Brain pericyte (primary cell): ENCODE results near the gene GPR84.

ENCODE experiments used
- DNase-seq: peaks from one replicate; pipeline ENCODE4 v3.0.0-alpha.2; 2012; ENCODE audit warnings: low read depth, low spot score

GPR84 gene

GRCh38 chr12:54392485-54393206 is 28.4 kb upstream of the GPR84 start:
- DNase-seq, result no peak

GRCh38 chr12:54390668-54391551 is 26.6 kb upstream of the GPR84 start:
- no peak for DNase-seq

DNA sequence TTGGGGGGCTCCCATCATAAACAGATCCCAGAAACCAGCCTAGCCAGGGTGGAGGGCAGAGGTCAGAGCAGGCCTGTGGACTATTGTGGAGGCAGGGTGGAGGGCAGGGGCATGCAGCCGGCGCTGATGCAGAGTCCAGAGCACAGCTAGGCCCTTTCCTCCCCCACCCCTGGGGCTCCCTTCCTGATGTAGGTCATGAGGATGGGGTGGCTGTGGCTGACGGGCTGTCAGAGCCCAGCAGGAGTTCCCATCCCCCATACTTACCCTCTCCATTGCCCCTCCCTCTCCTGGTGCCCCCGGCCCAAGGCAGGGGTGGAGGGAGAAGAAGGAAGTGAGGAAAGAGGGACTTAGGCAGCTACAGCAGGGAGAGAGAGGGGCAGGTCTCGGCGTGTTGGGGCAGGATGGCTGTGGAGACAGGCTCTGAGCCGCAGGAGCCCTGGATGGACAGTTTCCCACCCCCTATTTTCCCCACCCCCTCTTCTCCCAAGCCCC is 25.9 kb upstream of the GPR84 start:
- no peak for DNase-seq

GRCh38 chr12:54389607-54390175 is 25.4 kb upstream of the GPR84 start:
- DNase-seq, result no peak

- no peak for DNase-seq
Measured at GRCh38 chr12:54389134-54389508, 24.8 kb upstream of the GPR84 start.

- DNase-seq, result no peak
Measured at GRCh38 chr12:54388237-54389133, 24.2 kb upstream of the GPR84 start.

- DNase-seq, result no peak
Measured at GRCh38 chr12:54387114-54387467, 22.8 kb upstream of the GPR84 start.

DNA sequence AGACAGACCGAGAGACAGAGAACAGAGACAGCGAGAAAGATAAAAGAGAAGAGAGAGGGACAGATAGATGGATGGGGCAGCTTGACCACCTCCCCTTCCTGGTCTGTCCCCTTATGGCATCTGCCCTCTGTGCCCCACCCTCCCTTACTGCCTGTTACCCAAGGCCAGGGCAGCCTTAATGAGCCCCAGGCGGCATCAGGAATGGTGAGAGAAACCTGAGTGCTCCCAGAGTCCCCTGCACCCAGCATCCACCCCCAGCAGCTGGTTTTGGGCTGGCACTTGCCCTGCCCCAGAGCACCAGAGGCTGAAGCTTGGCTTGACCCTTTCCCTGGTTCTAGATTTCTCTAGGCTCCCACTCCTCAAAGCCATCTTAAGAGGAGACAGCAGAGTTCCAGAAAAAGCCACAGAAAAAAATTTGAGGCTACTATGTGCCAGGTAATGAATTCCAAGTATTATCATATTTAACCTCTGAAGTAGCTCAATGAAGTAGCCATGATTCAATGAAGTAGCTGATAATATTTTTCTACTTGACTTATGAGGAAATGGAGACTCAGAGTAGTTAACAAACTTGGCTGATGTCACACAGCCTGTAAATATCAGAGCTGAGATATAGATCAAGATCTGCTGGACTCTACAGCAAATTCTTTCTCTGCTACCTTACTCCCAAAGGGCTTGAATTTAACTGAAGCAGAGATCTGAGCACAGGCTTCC is 22.3 kb upstream of the GPR84 start:
- no peak for DNase-seq

DNA sequence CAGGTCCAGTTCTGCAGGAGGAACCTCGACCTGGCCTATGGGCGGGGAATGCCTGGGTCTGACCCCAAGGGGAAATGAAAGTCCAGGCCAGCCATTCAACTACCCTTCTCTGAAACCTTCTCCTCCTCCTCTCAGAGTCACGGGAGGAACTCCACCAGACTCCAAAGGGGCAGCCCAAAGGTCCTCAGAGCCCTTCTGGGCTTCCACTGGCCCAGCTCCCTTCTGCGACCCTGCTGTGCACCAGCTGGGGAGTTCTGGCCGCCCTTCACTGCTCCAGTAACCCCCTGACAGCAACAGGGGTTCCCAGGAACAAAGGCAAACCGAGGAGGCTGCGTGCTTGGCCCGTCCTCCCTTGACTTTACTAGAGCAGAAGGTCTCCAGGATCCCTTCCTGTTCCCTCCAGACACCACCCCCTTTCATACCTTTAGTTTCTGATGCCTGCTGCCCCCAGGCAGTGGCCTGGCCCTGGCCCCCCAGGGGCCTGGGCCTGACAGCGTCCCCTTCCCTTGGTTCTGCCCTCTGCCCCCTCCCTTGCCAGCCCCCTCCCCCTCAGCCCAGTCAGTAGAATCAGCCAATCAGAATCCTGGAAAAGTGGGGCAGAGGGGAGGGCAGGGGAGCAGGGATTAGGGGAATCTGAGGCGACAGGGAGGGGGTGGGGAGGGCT is 21.1 kb upstream of the GPR84 start:
- DNase-seq, result no peak

- DNase-seq, result no peak
Measured at GRCh38 chr12:54384591-54385041, 20.3 kb upstream of the GPR84 start, which contains the start of gene ZNF385A. ZNF385A (minus strand) TSS chr12:54384733; CDS start chr12:54384514, 219 bp downstream.

- peak; percentile 81 for DNase-seq
Measured at GRCh38 chr12:54383041-54383609, 18.8 kb upstream of the GPR84 start.

DNA sequence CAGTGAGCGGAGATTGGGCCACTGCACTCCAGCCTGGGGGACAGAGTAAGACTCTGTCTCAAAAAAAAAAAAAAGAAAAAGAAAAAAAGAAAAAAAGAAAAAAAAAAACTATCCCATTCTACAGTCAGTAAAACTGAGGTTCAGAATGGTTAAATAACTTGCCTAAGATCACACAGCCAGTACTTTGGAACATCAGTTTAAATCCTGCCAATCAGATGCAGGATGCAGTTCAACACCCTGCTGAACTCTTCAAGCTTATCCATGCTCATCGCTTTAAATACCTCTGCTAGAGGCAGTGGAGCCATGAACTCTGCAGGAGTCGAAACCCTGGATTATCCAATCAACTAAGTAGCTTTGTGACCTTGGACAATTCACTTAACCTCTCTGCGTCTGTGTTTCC is 16.9 kb upstream of the GPR84 start:
- DNase-seq, result no peak

- DNase-seq, result peak; percentile 52
Measured at GRCh38 chr12:54379398-54380201, 15.3 kb upstream of the GPR84 start.

GRCh38 chr12:54378796-54379397 is 14.6 kb upstream of the GPR84 start:
- no peak for DNase-seq

DNA sequence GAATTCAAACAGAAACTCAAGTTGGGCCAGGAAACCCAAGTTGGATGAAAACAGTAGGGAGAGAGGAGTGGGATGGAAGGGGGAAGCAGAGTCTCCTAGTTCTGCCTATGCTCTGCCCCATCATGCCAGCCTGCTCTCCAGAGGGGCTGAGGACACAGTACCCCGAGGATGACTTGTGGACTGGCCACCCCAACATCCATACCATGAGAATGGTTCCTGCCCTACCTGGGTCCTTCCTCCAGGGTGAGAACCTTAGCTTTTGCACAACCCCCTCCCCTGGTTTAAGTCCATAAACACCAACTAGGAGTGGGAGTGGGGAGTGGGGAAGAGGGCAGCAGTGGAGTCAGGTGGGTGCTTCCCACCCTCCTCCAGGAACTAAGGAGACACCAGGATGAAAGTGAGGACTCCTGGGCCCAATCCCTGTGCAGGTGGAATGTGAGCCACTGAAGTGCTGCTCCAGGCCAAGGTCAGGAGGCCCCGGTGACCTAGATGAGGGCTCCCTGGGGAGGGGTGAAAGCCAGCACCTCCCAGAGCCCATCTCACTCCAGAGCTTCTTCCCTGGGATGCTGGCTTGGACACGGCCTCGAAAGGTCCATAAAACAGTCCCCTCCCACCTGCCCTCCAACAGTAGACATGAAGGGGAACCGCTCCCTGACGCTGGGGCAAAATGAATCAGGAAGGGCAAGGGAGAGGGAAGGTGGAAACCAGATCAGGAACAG is 13.7 kb upstream of the GPR84 start:
- DNase-seq, result no peak

GRCh38 chr12:54377007-54377406 is 12.7 kb upstream of the GPR84 start:
- DNase-seq, result no peak

DNA sequence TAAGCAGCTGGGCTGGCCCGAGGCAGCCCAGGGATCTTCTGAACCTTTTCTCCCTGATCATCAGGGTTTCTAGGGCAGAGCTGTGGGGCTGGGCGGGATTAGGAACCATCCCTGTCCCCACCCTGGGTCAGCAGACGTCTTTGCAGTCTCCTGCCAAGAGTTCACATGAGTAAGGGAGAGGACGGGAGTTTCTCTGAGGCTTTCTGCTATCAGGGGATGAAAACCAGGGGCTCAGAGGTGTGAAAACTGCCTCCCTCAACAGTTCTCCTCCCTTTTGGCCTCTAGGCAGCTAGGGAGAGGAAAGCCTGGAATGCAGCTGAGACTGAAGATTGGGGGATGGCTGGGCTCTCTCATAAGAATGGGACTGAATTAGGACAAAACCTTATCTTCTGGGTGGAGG is 12.3 kb upstream of the GPR84 start:
- no peak for DNase-seq

DNA sequence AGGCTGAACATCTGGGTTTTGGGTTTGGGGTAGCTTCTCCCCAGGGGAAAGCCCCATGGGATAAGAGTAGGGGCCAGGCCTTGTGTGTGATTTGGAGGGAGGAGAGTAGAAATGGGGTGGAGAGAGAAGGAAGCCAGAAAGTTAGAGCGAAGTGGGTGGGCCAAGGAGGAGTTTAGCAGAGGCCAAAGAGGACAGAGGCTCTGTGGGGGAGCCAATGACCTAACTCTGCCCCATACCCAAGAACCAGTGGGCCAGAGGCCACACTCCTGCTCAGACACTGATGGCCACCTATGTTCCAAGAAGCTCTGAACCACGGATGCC is 10.9 kb upstream of the GPR84 start:
- no peak for DNase-seq
